ENCODE measurements around the gene FXYD6. TPM values are rescaled to one million over a fixed set of nuclear protein-coding genes. Genes with fewer than 3 reads are reported as not detected.

The FXYD6 gene
- total RNA-seq, 1 experiment from 2014 or later = 0.54 TPM

- H3K4me3 ChIP-seq (ENCODE audit: low read depth in 2 of 2, low read length in 2 of 2) = no peak overlapping the region
- CTCF ChIA-PET = interaction anchor here (0.5 to 1.0 kb wide), 2 partner anchors 102 to 840 kb away, joined by 4 read pairs; no protein-coding TSS in a partner anchor
- ATAC-seq (no peak), DNase-seq (ENCODE audit: low read depth, low spot score) (no peak)
- intact Hi-C loops (cut with micrococcal nuclease; ENCODE audit: unreplicated experiment) = no loop called here
- no TSS peak for BruUV-seq (replicated peaks)
- peaks cover 15% of the 10 kb centered on the region for H3K27me3 ChIP-seq (ENCODE audit: control insufficient read depth, insufficient read depth, low read length)
- in situ Hi-C loops (cut with HindIII; ENCODE audit: low pct_unique_long_range_greater_than_20kb, low sequenced_read_pairs) = no loop called here
- H3K27ac ChIP-seq (ENCODE audit: low read length) = no peak overlapping the region
- H3K9me3 ChIP-seq (ENCODE audit: control insufficient read depth, insufficient read depth, low read depth, low read length) = no peaks in the 10 kb centered on the region
- POLR2A ChIA-PET = interaction anchor here (1.0 kb wide), 1 partner anchor 97 kb away, joined by 4 read pairs; no protein-coding TSS in a partner anchor
- no peak for TF ChIP-seq CTCF (IDR thresholded peaks at IDR 0.05)
- TF ChIP-seq REST (IDR thresholded peaks at IDR 0.05; ENCODE audit: insufficient read depth in 1 of 2, low read depth in 2 of 2, low read length in 1 of 2) = no peak
- no peak for TF ChIP-seq TCF7L2 (IDR thresholded peaks at IDR 0.05; ENCODE audit: low read depth, low read length)
- H3K4me1 ChIP-seq (ENCODE audit: control insufficient read depth, insufficient read depth, low read length) = no peaks in the 10 kb centered on the region
- no peaks in the 10 kb centered on the region for H3K36me3 ChIP-seq (ENCODE audit: control insufficient read depth, insufficient read depth, low read length)
Observed at GRCh38 chr11:117909611-117910382, 33.3 kb upstream of the FXYD6 start.

- DNase-seq (ENCODE audit: low read depth, low spot score) (no peak), ATAC-seq (no peak)
- Histone ChIP-seq H3K27me3 (ENCODE audit: control insufficient read depth, insufficient read depth, low read length) (peaks cover 14% of the 10 kb centered on the region), H3K4me3 (ENCODE audit: low read depth in 2 of 2, low read length in 2 of 2) (no peak overlapping the region), H3K27ac (ENCODE audit: low read length) (no peak overlapping the region), H3K36me3 (ENCODE audit: control insufficient read depth, insufficient read depth, low read length) (no peaks in the 10 kb centered on the region), H3K4me1 (ENCODE audit: control insufficient read depth, insufficient read depth, low read length) (no peaks in the 10 kb centered on the region), H3K9me3 (ENCODE audit: control insufficient read depth, insufficient read depth, low read depth, low read length) (no peaks in the 10 kb centered on the region)
- no TSS peak for BruUV-seq (replicated peaks)
- CTCF ChIA-PET = interaction anchor here (0.5 to 0.6 kb wide), 2 partner anchors 781 to 839 kb away, joined by 3 to 4 read pairs; no protein-coding TSS in a partner anchor
- intact Hi-C loops (cut with micrococcal nuclease; ENCODE audit: unreplicated experiment) = no loop called here
- in situ Hi-C loops (cut with HindIII; ENCODE audit: low pct_unique_long_range_greater_than_20kb, low sequenced_read_pairs) = no loop called here
- POLR2A ChIA-PET = interaction anchor here (1.0 kb wide), 1 partner anchor 98 kb away, joined by 4 read pairs; no protein-coding TSS in a partner anchor
- no peak for TF ChIP-seq TCF7L2 (IDR thresholded peaks at IDR 0.05; ENCODE audit: low read depth, low read length)
- no peak for TF ChIP-seq POLR2AphosphoS5 (IDR thresholded peaks at IDR 0.05; ENCODE audit: low read depth, low read length)
- no peak for TF ChIP-seq REST (IDR thresholded peaks at IDR 0.05; ENCODE audit: insufficient read depth in 1 of 2, low read depth in 2 of 2, low read length in 1 of 2)
- TF ChIP-seq CTCF (IDR thresholded peaks at IDR 0.05) = no peak
- TF ChIP-seq SIN3A (IDR thresholded peaks at IDR 0.05; ENCODE audit: borderline replicate concordance, insufficient read depth, low read depth, low read length) = no peak
Observed at GRCh38 chr11:117908959-117909610, 32.6 kb upstream of the FXYD6 start.

Measured in Panc1 (cell line).